ENCODE results near the gene SIX3.

DNA sequence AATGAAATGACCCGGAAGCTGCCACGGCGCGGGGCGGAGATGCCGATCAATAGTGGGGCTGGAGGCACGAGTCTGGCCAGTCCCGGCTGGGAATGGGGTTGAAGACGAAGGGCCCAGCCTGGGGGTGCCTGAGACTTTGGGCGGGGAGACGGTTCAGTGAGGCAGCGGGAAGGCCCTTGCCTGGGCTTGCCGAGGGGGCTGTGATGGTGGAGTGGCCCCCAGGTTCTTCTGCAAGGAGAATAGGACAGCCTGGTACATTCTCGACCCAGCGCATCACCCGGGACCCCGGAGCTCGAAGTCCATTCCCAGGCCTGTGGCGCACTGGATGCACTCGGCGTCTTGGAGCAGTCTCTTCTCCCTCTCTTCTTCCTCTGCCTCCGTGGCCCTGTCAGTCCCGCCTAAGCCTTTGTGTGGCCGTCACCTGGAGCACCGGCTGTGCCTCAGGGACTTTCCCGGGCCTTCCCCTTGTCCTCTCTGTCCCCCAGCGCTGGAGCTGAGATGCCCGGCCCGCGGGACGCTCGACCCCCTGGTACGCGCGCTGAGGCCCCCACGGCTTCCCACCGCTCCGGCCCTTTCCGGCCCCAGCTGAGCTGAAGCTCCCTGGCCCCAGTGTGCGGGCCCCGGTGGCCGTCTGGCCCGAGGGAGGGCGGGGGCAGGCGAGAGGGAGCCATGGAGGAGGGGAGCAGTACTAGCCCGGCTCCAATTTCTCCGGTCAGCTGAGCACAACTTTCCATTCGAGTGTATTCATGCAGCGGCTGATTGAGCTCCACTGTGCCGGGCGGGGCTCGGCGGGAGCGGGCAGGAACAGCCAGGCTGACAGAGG is 8.0 kb downstream of the SIX3 start:
- TF ChIP-seq SUZ12 (IDR thresholded peaks at IDR 0.05; ENCODE audit: extremely low read depth, insufficient read depth, insufficient read length): no peak
- TF ChIP-seq ZNF274 (IDR thresholded peaks at IDR 0.05; ENCODE audit: low read depth, low read length): no peak

All from NT2/D1 (cell line).